ENCODE data around the gene SECTM1.

GRCh38 chr17:82281076-82281475 lies 52.5 kb downstream of the SECTM1 start:
- TF ChIP-seq, protein P1, sequence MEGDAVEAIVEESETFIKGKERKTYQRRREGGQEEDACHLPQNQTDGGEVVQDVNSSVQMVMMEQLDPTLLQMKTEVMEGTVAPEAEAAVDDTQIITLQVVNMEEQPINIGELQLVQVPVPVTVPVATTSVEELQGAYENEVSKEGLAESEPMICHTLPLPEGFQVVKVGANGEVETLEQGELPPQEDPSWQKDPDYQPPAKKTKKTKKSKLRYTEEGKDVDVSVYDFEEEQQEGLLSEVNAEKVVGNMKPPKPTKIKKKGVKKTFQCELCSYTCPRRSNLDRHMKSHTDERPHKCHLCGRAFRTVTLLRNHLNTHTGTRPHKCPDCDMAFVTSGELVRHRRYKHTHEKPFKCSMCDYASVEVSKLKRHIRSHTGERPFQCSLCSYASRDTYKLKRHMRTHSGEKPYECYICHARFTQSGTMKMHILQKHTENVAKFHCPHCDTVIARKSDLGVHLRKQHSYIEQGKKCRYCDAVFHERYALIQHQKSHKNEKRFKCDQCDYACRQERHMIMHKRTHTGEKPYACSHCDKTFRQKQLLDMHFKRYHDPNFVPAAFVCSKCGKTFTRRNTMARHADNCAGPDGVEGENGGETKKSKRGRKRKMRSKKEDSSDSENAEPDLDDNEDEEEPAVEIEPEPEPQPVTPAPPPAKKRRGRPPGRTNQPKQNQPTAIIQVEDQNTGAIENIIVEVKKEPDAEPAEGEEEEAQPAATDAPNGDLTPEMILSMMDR (IDR thresholded peaks at IDR 0.05; ENCODE audit: low read depth, low read length), result no peak
- no peak for TF ChIP-seq POLR2A (IDR thresholded peaks at IDR 0.05; ENCODE audit: extremely low read depth, insufficient read length)
- no peak for TF ChIP-seq MAX (IDR thresholded peaks at IDR 0.05; ENCODE audit: low read depth, low read length)
- TF ChIP-seq MYC (IDR thresholded peaks at IDR 0.05; ENCODE audit: low read depth, low read length), result no peak

Data from NB4 (cell line).